ENCODE measurements around the gene GPX4. TPM values are rescaled to one million over a fixed set of nuclear protein-coding genes. Genes with fewer than 3 reads are reported as not detected.

The GPX4 gene
- total and polyA plus RNA-seq, 12 donors, result 244 to 487 (median 316) TPM

DNA sequence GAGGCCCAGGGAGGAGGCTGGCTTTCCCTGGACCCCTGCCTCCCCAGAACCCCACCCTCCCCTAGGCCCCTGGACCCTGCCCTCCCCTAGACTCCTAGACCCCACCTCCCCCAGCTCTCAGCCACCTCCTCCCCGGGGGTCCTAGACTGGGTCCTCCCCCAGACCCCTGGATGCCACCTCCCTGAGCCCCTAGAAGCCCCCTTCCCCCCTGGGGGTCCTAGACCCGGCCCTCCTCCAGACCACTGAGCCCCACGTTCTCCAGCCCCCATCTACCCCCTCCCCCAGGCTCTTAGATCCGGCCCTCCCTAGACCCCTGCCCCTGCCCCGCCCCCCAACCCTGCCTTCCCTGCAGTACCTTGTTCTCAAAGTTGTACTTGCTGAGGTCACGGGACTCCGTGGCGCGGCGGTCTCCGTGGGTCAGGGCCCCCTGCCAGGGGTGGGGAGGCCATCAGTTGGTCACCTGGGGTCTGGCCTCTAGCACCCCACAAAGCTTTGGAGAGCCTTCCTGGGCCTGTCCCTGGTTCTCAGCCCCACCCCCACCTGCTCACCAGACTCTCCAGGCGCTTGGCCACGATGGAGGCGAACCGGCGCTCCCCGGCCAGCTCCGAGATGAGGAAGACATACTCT lies 8.0 kb downstream of the GPX4 start:
- peak overlapping the region in 6 of 10 donors; percentile 40 to 79 (median 63) for H3K27ac ChIP-seq
- peaks cover 13 to 40% (median 22%) of the 10 kb centered on the region in 9 donors for H3K4me1 ChIP-seq
- TF ChIP-seq, protein P1, sequence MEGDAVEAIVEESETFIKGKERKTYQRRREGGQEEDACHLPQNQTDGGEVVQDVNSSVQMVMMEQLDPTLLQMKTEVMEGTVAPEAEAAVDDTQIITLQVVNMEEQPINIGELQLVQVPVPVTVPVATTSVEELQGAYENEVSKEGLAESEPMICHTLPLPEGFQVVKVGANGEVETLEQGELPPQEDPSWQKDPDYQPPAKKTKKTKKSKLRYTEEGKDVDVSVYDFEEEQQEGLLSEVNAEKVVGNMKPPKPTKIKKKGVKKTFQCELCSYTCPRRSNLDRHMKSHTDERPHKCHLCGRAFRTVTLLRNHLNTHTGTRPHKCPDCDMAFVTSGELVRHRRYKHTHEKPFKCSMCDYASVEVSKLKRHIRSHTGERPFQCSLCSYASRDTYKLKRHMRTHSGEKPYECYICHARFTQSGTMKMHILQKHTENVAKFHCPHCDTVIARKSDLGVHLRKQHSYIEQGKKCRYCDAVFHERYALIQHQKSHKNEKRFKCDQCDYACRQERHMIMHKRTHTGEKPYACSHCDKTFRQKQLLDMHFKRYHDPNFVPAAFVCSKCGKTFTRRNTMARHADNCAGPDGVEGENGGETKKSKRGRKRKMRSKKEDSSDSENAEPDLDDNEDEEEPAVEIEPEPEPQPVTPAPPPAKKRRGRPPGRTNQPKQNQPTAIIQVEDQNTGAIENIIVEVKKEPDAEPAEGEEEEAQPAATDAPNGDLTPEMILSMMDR (IDR thresholded peaks at IDR 0.05), result no peak

DNA sequence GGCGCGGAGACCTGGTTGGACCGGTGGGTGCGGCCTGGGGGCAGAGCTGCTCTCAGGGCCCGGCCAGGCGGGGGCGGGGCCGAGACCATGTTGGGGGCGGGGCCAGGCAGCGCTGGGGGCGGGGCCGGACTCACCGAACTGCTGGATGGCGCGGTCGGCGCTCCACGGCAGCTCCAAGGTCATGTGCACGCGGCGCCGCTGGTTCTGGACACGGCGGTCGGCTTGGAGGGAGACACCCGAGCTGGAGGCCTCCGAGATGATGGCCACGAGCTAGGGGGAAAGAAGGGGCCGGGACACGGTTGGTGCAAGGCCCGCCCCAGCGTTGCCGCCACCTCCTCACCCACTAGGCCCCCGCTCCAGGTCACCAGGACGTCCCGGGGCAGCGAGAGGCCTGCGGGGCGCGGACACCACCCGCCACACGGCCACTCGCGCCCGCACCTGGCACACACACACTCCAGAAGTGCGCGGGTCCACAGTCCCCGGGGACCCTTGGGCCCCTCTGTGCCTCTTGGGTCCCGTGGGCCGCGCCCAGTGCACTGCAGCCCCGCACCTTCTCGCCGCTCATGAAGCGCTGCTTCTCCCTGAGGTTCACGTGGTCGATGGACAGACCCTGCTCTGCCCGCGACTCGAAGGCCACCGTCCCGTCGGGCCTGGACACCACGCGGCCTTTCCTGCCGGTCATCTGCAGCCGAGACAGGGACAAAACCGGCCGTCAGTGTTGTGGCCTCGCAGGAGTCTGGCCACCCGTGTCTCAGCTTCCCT lies 8.7 kb downstream of the GPX4 start:
- Histone ChIP-seq H3K9me3 (no peaks in the 10 kb centered on the region), H3K27ac (peak overlapping the region in 9 of 10 donors; percentile 40 to 79 (median 71)), H3K4me3 (no peak overlapping the region), H3K4me1 (peaks cover 12 to 34% (median 19%) of the 10 kb centered on the region in 9 donors), H3K27me3 (no peaks in the 10 kb centered on the region), H3K36me3 (peaks cover 0 to 99% (median 29%) of the 10 kb centered on the region in 9 donors)
- TF ChIP-seq, protein P1 (IDR thresholded peaks at IDR 0.05), result no peak
- WGBS, 2 donors, result 56 to 72% methylated on average over 58 to 71 of the region's 71 CpGs
- ATAC-seq (peak in 6 of 8 donors; percentile 12 to 29 (median 18)), DNase-seq (peak in 1 of 2 donors; percentile 64)
- intact Hi-C loops (cut with DNase I), result loop anchor here in 9 of 10 donors (1.0 to 5.0 kb wide), 3 partner anchors 60 to 128 kb away; partner anchors contain the start of gene SBNO2 (in 1 of the 9)

More for the DNA sequence above, 8.0 kb downstream of the GPX4 start:
- WGBS, 2 donors, result 78 to 79% methylated on average over 18 of the region's 18 CpGs
- Histone ChIP-seq H3K9me3 (no peaks in the 10 kb centered on the region), H3K4me3 (no peak overlapping the region), H3K27me3 (no peaks in the 10 kb centered on the region), H3K36me3 (peaks cover 0 to 99% (median 29%) of the 10 kb centered on the region in 9 donors)
- no peak for DNase-seq
- intact Hi-C loops (cut with DNase I), result loop anchor here in 9 of 10 donors (5.0 kb wide), 2 partner anchors 61 to 81 kb away; partner anchors contain the start of gene SBNO2 (in 1 of the 9)
- no peak for ATAC-seq

DNA sequence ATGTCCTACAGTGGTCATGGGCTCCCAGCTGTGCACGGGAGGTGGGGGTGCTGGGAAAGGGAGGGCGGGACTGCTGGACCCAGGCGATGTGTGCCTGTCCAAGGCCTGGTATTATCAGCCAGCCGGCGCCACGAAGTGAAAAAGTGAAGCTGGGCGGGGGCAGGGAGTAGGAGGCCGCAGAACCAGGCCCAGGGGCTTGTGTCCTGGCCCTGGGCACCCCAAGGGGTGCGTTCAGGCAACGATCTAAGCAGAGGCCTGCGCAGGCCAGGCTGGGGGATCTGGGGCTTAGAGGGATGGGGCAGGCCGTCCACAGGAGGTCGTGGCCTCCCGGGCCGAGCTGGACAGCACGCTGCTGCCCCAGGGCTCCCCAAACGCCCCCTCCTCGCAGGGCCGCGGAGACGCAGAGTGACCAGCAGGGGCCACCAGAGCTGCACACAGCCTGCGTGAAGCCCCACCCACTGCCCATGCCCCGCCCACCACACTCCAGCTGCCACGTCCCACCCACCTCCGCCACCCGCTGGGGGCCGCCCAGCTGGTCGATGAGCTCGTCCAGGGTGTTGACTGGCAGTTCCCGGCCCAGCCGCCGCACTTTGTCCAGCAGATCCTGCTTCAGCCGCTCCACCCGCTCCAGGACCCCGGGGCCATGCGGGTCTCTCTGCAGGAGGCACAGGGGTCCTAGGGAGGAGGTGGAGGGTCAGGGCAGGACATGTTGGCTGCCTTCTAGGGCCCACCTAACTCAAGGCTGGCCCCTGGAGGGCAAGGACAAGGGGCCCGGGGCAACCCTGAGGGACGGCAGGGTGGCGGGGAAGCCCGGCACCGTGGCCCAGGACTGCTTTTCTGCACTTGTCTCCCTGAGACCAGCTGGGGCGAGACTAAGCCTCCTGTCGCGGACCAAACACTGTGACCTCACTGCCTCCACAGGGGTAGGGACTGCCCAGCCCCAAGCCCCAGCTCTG lies 9.5 kb downstream of the GPX4 start:
- peak overlapping the region in 6 of 10 donors; percentile 9 to 40 (median 21) for H3K4me3 ChIP-seq
- peaks cover 0 to 99% (median 28%) of the 10 kb centered on the region in 9 donors for H3K36me3 ChIP-seq
- 23 to 24% methylated on average over 43 to 44 of the region's 44 CpGs for WGBS, 2 donors
- no peaks in the 10 kb centered on the region for H3K27me3 ChIP-seq
- H3K27ac ChIP-seq, result peak overlapping the region in 9 of 10 donors; percentile 40 to 79 (median 71)
- H3K4me1 ChIP-seq, result peaks cover 12 to 31% (median 19%) of the 10 kb centered on the region in 9 donors
- TF ChIP-seq, protein P1 (IDR thresholded peaks at IDR 0.05), result peak in 8 of 9 donors; percentile 88 to 100 (median 96)
- no peaks in the 10 kb centered on the region for H3K9me3 ChIP-seq
- ATAC-seq (peak; percentile 87 to 95 (median 93)), DNase-seq (peak; percentile 97 to 98)
- intact Hi-C loops (cut with DNase I), result loop anchor here in 9 of 10 donors (1.0 to 5.0 kb wide), 3 partner anchors 59 to 127 kb away; partner anchors contain the start of gene SBNO2 (in 1 of the 9)

All from heart right ventricle (tissue), 16 donors.